Superior temporal gyrus (tissue), 1 donor: ENCODE results near the gene SEC61G.

ENCODE experiments used
- DNase-seq: peaks from one replicate; pipeline ENCODE4 v3.0.0-alpha.2; 2016; ENCODE audit errors: extremely low spot score

Gene SEC61G

GRCh38 chr7:54758702-54759592 lies at the start of gene SEC61G:
TSS of gene SEC61G (minus strand) at chr7:54759211. CDS start at chr7:54757588, 1,623 bp downstream.
- peak; percentile 98 for DNase-seq

DNA sequence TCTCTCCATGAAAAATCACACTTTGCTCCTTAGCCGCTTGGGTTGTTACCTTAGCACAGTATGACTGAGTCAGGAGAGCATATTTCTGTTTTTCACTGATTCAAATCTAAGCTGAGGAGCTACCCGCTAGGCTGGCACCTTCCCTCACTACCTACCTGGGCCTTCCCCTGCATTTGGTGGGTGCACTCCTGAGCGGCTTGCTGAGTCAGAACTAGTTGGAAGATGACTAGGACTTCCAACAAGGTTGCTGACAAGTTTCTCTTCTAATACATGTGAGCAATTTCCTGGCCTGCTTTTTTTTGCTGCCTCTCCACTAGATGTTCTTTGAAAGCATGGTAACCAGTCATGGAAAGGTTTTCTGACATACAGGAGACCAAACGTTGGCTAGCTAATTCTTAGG lies 43.8 kb upstream of the SEC61G start:
- DNase-seq = no peak

GRCh38 chr7:54802114-54802513 lies 43.1 kb upstream of the SEC61G start:
- no peak for DNase-seq

GRCh38 chr7:54799792-54800191 lies 40.8 kb upstream of the SEC61G start:
- no peak for DNase-seq

DNA sequence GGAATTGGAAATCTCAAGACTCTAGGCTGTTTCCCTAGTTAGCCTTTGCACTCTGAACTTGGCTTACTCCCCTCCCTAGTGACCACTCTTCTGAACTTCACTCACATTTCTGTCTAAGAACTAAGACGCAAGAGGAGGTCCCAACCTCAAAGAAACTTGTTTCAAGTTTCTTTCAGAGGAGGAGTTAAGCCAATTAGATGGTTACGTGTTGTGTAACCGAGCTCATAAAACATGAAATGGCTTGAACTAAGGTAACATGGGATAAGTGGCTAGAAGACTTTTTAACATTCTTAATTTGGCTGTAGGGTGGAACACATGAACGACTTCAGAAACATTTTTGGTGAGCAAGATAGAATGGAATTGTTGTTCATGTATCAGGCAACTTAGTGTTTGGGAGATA lies 39.5 kb upstream of the SEC61G start:
- no peak for DNase-seq

- DNase-seq = no peak
These were observed 37.8 kb upstream of the SEC61G start for GRCh38 chr7:54796853-54797252.

DNA sequence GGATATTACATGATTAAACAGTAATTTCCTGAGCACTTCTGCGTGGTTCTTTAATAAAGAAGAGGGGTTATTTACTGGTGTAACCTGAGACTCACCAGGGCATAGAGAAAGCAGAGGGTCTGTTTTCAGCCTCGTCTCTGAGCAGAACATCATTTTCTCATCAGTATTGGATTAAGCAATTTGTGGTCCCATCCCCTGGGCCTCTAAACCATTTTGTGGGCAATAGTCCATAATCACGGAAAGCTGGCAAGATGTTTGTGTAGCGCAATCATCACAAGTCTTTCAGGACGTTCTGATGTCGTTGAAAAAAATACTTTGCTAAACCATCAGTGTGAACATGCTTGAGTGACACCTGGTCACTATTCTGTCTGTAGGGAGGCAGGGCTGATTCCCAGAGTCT lies 37.1 kb upstream of the SEC61G start:
- DNase-seq = no peak

DNA sequence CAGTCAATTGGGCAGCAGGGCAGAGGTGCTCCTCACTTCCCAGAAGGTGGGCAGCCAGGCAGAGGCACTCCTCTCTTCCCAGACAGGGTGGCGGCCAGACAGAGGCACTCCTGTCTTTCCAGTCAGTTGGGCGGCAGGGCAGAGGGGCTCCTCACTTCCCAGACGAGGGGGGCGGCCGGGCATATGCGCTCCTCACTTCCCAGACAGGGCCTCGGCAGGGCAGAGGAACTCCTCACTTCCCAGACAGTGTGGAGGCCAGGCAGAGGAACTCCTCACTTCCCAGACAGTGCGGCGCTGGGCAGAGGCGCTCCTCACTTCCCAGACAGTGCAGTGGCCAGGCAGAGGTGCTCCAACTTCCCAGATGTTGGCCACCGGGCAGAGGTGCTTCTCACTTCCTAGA lies 33.4 kb upstream of the SEC61G start:
- no peak for DNase-seq

DNA sequence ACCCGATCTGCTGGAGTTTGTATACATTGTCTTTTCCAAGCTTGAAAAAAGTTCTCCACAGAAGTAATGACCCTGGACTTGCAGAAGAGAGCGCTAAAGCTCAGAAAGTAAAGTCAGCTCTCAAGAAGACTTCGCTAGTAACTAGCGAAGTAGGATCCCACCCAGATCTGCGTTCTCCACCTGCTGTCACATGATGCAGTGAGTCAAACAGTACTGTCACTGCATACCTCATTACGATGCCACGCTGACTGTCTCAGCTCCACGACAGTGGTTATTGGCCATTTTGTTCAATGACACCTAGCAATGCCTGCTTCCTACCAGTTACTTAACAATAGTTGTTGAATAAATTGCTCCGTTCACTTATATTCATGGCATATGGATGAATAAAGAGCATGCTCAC lies 29.7 kb upstream of the SEC61G start:
- peak; percentile 81 for DNase-seq

DNA sequence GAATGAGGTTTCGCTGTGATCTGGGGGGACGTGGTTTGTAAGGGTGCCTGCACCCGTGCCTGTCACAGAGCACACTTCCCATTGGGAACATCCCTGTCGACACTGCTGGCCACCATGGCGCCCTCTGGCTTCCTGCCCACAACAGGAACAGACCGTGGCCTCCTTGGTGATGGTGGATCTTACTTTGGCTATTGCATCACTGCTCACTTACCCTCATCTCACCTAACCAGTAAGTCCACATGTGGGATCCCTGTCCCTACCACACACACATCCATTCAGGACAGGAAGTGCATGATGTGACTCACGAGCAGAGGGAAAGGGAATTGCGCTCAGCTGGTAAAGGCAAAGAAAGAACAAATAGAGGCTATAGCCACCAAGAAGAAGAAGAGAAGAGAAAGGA lies 26.2 kb upstream of the SEC61G start:
- no peak for DNase-seq

GRCh38 chr7:54783952-54784351 lies 24.9 kb upstream of the SEC61G start:
- DNase-seq = no peak

GRCh38 chr7:54782829-54783228 lies 23.8 kb upstream of the SEC61G start:
- DNase-seq = no peak

DNA sequence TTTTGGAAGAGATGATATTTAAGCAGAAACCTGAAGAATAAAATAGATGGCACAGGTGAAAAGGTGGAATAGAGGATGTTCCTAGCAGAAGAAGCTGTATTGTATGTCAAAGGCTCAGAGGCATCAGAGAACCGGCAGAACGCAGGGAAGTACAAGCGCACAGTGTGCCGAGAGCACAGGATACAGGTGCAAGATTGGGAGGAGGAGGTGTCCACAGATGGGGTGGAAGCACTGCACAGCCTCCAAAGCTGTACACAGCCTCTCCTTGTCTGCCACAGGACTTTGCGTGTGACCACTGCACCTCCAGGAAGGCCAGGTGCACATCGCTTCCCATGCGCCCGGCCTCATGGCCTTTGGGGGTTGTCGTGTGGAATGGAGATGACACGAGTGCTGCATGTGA lies 23.3 kb upstream of the SEC61G start:
- no peak for DNase-seq

- DNase-seq = no peak
These were observed 22.3 kb upstream of the SEC61G start for GRCh38 chr7:54781134-54781920.

DNA sequence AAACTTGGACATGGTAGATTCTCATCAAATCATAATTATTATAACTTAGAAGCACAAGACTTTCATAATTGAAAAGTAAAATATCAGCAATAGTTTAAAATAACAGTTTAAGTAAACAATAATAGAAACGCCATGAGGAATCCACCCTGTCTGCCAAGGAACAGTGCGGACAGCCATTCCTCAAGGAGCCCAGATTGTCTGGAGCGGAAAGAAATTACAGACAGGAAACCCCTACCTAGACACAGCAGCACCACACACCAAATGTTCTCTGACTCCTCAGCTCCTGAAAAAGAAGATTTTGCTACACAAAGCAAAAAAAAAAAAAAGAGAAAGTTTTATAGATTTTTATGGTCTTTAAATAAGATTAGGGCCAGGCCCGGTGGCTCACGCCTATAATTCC lies 21.5 kb upstream of the SEC61G start:
- DNase-seq = no peak

GRCh38 chr7:54778696-54779540 lies 19.9 kb upstream of the SEC61G start:
- DNase-seq = no peak

- no peak for DNase-seq
These were observed 19.2 kb upstream of the SEC61G start for GRCh38 chr7:54778166-54778565.

GRCh38 chr7:54774785-54775740 lies 16.1 kb upstream of the SEC61G start:
- no peak for DNase-seq

- DNase-seq = peak; percentile 90
These were observed 14.7 kb upstream of the SEC61G start for GRCh38 chr7:54773472-54774399.

DNA sequence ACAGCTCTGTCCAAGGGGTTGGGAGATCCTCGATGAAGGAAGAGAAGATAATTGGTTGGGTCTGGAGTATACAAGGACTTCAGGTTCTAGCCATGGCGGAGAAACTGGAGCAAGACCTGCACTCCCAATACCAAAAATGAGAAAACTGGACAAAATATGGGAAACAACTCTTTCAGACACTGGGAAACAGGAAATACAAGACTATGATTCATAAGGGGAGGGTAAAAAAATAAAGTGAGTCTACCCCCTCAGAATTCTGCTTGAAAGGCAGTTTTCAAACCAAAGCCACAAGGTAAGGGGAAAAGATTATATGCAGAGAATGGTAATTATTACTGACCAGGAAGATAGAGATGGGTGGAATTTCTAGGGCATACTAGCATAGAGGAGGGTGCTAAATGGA lies 10.2 kb upstream of the SEC61G start:
- DNase-seq = no peak
